OCI-LY7 (cell line): ENCODE results near the gene ARF4. TPM values are rescaled to one million over a fixed set of nuclear protein-coding genes. Genes with fewer than 3 reads are reported as not detected.

ENCODE experiments used
- BruUV-seq: library from RNA; stranded (reverse); fragments of 400-500 nt; replicated peaks from 2 replicates; lab custom pipeline; 2021; lab: Mats Ljungman, UMichigan
- CTCF ChIA-PET: fragments of 300-600 bp; sonication (Branson Sonifier 250); formaldehyde crosslinking; loops from one replicate; lab custom pipeline; 2022; ENCODE audit warnings: antibody characterized with exemption; ENCODE audit not compliant: unreplicated experiment; lab: Charles Lee
- POLR2A ChIA-PET: fragments of 300-600 bp; sonication (Branson Sonifier 250); formaldehyde crosslinking; loops from one replicate; lab custom pipeline; 2022; ENCODE audit warnings: antibody characterized with exemption; lab: Charles Lee
- DNase-seq: peaks from one replicate; pipeline ENCODE4 v3.0.0-alpha.2; 2015; ENCODE audit warnings: low spot score
- H2AFZ ChIP-seq: fragments of 200-600 bp; sonication (generic), shearing (Covaris generic); 2 replicates; pipeline ENCODE4 v1.6.1; 2014; ENCODE audit warnings: mild to moderate bottlenecking, antibody characterized with exemption, low read length, moderate library complexity
- H3K27ac ChIP-seq: fragments of 200-600 bp; sonication (generic); 2 replicates; pipeline ENCODE4 v1.5.1; 2014; ENCODE audit warnings: mixed run types, low read depth, mild to moderate bottlenecking, moderate library complexity, low read length, inconsistent platforms; ENCODE audit not compliant: poor library complexity, severe bottlenecking
- H3K36me3 ChIP-seq: fragments of 200-600 bp; sonication (generic); 2 replicates; pipeline ENCODE4 v1.6.1; 2014; ENCODE audit warnings: mild to moderate bottlenecking, antibody characterized with exemption, low read length, moderate library complexity, mixed read lengths; ENCODE audit not compliant: insufficient read depth
- H3K4me1 ChIP-seq: fragments of 200-600 bp; sonication (generic); 2 replicates; pipeline ENCODE4 v1.5.1; 2014; ENCODE audit warnings: mild to moderate bottlenecking, low read length; ENCODE audit not compliant: insufficient read depth, poor library complexity, severe bottlenecking
- H3K4me2 ChIP-seq: fragments of 200-600 bp; sonication (generic); 2 replicates; pipeline ENCODE4 v1.6.1; 2014; ENCODE audit warnings: mild to moderate bottlenecking, low read length
- H3K4me3 ChIP-seq: fragments of 200-600 bp; sonication (generic); 2 replicates; pipeline ENCODE4 v1.5.1; 2014; ENCODE audit warnings: mild to moderate bottlenecking, low read depth, low read length; ENCODE audit not compliant: poor library complexity, severe bottlenecking
- H3K79me2 ChIP-seq: fragments of 200-600 bp; sonication (generic); 2 replicates; pipeline ENCODE4 v1.6.1; 2016; ENCODE audit warnings: low read depth, mild to moderate bottlenecking, low read length, moderate library complexity, mixed read lengths; ENCODE audit not compliant: insufficient read depth
- H3K9me2 ChIP-seq: fragments of 200-600 bp; sonication (generic); 2 replicates; pipeline ENCODE4 v1.6.1; 2016; ENCODE audit warnings: mild to moderate bottlenecking, low read length, mixed read lengths; ENCODE audit not compliant: insufficient read depth
- H3K9me3 ChIP-seq: fragments of 200-600 bp; sonication (generic); 2 replicates; pipeline ENCODE4 v1.6.1; 2014; ENCODE audit warnings: mild to moderate bottlenecking, mixed run types, low read length, mixed read lengths
- H4K20me1 ChIP-seq: fragments of 200-600 bp; sonication (generic); 2 replicates; pipeline ENCODE4 v1.6.1; 2014; ENCODE audit warnings: mild to moderate bottlenecking, antibody characterized with exemption, low read length, moderate library complexity, mixed read lengths; ENCODE audit not compliant: insufficient read depth
- CTCF ChIP-seq: fragments of 200-600 bp; sonication (generic); conservative IDR thresholded peaks from 2 replicates; pipeline ENCODE4 v1.5.1; 2014; ENCODE audit warnings: mild to moderate bottlenecking, antibody characterized with exemption, low read length, moderate library complexity, mixed read lengths
- EZH2phosphoT487 ChIP-seq: fragments of 200-600 bp; sonication (generic); IDR thresholded peaks from 2 replicates; pipeline ENCODE4 v1.6.1; 2018; ENCODE audit warnings: low read depth, borderline replicate concordance, mild to moderate bottlenecking, mixed run types, antibody characterized with exemption, low read length, moderate library complexity, mixed read lengths
- intact Hi-C: fragments of 100-400 bp; cut with micrococcal nuclease; formaldehyde crosslinking; loops from one replicate; pipeline ENCODE4 v1.10.0; 2022; ENCODE audit not compliant: unreplicated experiment
- total RNA-seq, 2 experiments: library from RNA; depleted of rRNA in 1 of 2; stranded (reverse); fragments of >200 nt in 1 of 2; shearing (Covaris generic) in 1 of 2; gene quantifications; 2 replicates each; pipeline ENCODE4 v1.2.3, GENCODE V29; 2014 to 2022

ARF4 gene
- total RNA-seq, 2 experiments from 2014 or later, result 34.9 to 58.0 TPM

GRCh38 chr3:57572096-57572495, 25.0 kb downstream of the ARF4 start:
- Histone ChIP-seq H3K4me1 (no peaks in the 10 kb centered on the region), H3K27ac (no peak overlapping the region), H3K9me2 (no peaks in the 10 kb centered on the region), H3K79me2 (peaks cover 10% of the 10 kb centered on the region; the same call in 1 of the 2 replicates), H2AFZ (no peak overlapping the region), H3K9me3 (no peaks in the 10 kb centered on the region), H3K4me3 (no peak overlapping the region), H4K20me1 (no peaks in the 10 kb centered on the region), H3K36me3 (peaks cover 96% of the 10 kb centered on the region), H3K4me2 (no peak overlapping the region)
- no peak for TF ChIP-seq CTCF
- TF ChIP-seq EZH2phosphoT487, result no peak
- no TSS peak for BruUV-seq
- DNase-seq, result no peak
- POLR2A ChIA-PET, result interaction anchor here (0.6 to 1.5 kb wide), 2 partner anchors 10 to 136 kb away, joined by 3 read pairs; no protein-coding TSS in a partner anchor
- CTCF ChIA-PET, result no interaction called here
- intact Hi-C loops, result no loop called here

GRCh38 chr3:57570878-57571277, 26.3 kb downstream of the ARF4 start:
- no peaks in the 10 kb centered on the region for H3K9me3 ChIP-seq
- no peaks in the 10 kb centered on the region for H3K9me2 ChIP-seq
- no peak overlapping the region for H3K27ac ChIP-seq
- ChIA-PET CTCF (no interaction called here), POLR2A (interaction anchor here (1.0 kb wide), 1 partner anchor 16 kb away, joined by 3 read pairs; no protein-coding TSS in a partner anchor)
- H3K36me3 ChIP-seq, result peaks cover 96% of the 10 kb centered on the region
- no peak overlapping the region for H3K4me2 ChIP-seq
- no peak overlapping the region for H2AFZ ChIP-seq
- no peak for DNase-seq
- H3K4me3 ChIP-seq, result no peak overlapping the region
- intact Hi-C loops, result no loop called here
- no TSS peak for BruUV-seq
- H4K20me1 ChIP-seq, result no peaks in the 10 kb centered on the region
- TF ChIP-seq CTCF (no peak), EZH2phosphoT487 (no peak)
- H3K4me1 ChIP-seq, result no peaks in the 10 kb centered on the region
- H3K79me2 ChIP-seq, result peaks cover 16% of the 10 kb centered on the region; the same call in 1 of the 2 replicates

GRCh38 chr3:57569859-57570450, 27.2 kb downstream of the ARF4 start:
- intact Hi-C loops, result no loop called here
- Histone ChIP-seq H3K9me2 (no peaks in the 10 kb centered on the region), H3K36me3 (peaks cover 96% of the 10 kb centered on the region), H3K4me1 (no peaks in the 10 kb centered on the region), H3K27ac (no peak overlapping the region), H4K20me1 (no peaks in the 10 kb centered on the region), H3K4me2 (no peak overlapping the region), H2AFZ (no peak overlapping the region), H3K4me3 (no peak overlapping the region), H3K9me3 (no peaks in the 10 kb centered on the region), H3K79me2 (peaks cover 11% of the 10 kb centered on the region; the same call in 1 of the 2 replicates)
- TF ChIP-seq CTCF (no peak), EZH2phosphoT487 (no peak)
- ChIA-PET POLR2A (interaction anchor here (0.6 to 0.7 kb wide), 2 partner anchors 10 to 1213 kb away, joined by 3 to 4 read pairs; no protein-coding TSS in a partner anchor), CTCF (no interaction called here)
- DNase-seq, result no peak
- BruUV-seq, result no TSS peak
